SK-N-SH (cell line): ENCODE results near the gene CBX8. TPM values are rescaled to one million over a fixed set of nuclear protein-coding genes. Genes with fewer than 3 reads are reported as not detected.

Experiments
- CTCF ChIA-PET: fragments of 300-600, 350-600 bp; formaldehyde crosslinking; extraction: SDS; loops from one replicate; lab custom pipeline; 2021; lab: Yijun Ruan, JAX
- POLR2A ChIA-PET: fragments of 350-600 bp; sonication (Branson Sonifier 250); formaldehyde crosslinking; extraction: SDS; loops from one replicate; lab custom pipeline; 2020; ENCODE audit warnings: antibody characterized with exemption, inconsistent platforms; lab: Yijun Ruan, JAX
- DNase-seq: peaks from one replicate; pipeline ENCODE4 v3.0.0; 2012
- H2AFZ ChIP-seq: fragments of 200-600 bp; sonication (generic); 2 replicates; pipeline ENCODE4 v1.8.1; 2016; ENCODE audit warnings: antibody characterized with exemption, mild to moderate bottlenecking, low read depth
- H3F3A ChIP-seq: fragments of 200-600 bp; sonication (generic); replicated peaks from 2 replicates; pipeline ENCODE3; 2016; ENCODE audit warnings: antibody characterized with exemption, mild to moderate bottlenecking; ENCODE audit not compliant: insufficient read depth
- H3K27ac ChIP-seq, 2 experiments: fragments of 200-500 bp in 1 of 2; fragments of 200-600 bp in 1 of 2; sonication (Bioruptor generic) in 1 of 2; sonication (generic), shearing (Covaris generic) in 1 of 2; 2 replicates each; pipeline versions ENCODE4 v1.5.1 to v1.6.1; 2014 to 2016; ENCODE audit warnings: low read depth in 2 of 2, inconsistent platforms in 1 of 2, low read length in 1 of 2, mild to moderate bottlenecking in 1 of 2, mixed read lengths in 1 of 2
- H3K27me3 ChIP-seq: fragments of 200-600 bp; sonication (generic), shearing (Covaris generic); 2 replicates; pipeline ENCODE4 v1.6.1; 2016; ENCODE audit warnings: mixed run types; ENCODE audit not compliant: insufficient read depth
- H3K36me3 ChIP-seq, 2 experiments: fragments of 200-500 bp in 1 of 2; fragments of 200-600 bp in 1 of 2; sonication (Bioruptor generic) in 1 of 2; sonication (generic) in 1 of 2; replicated peaks in 1 of 2; 2 replicates each; pipeline versions ENCODE3 to v1.5.1; 2014 to 2016; ENCODE audit warnings: low read length in 1 of 2, mild to moderate bottlenecking in 1 of 2; ENCODE audit not compliant: insufficient read depth in 2 of 2, control insufficient read depth in 1 of 2
- H3K4me1 ChIP-seq, 2 experiments: fragments of 200-500 bp in 1 of 2; fragments of 200-600 bp in 1 of 2; sonication (Bioruptor generic) in 1 of 2; sonication (generic), shearing (Covaris generic) in 1 of 2; 2 replicates each; pipeline versions ENCODE4 v1.5.1 to v1.6.1; 2014 to 2016; ENCODE audit warnings: low read depth in 1 of 2, low read length in 1 of 2, mixed run types in 1 of 2; ENCODE audit not compliant: insufficient read depth in 2 of 2, control insufficient read depth in 1 of 2
- H3K4me2 ChIP-seq: fragments of 200-600 bp; sonication (generic), shearing (Covaris generic); 2 replicates; pipeline ENCODE4 v1.6.1; 2017; ENCODE audit warnings: mixed run types
- H3K4me3 ChIP-seq, 2 experiments: fragments of 200-500 bp in 1 of 2; fragments of 200-600 bp in 1 of 2; sonication (Bioruptor generic) in 1 of 2; sonication (generic), shearing (Covaris generic) in 1 of 2; 2 replicates each; pipeline versions ENCODE4 v1.5.1 to v1.8.1; 2014 to 2016; ENCODE audit warnings: low read depth in 2 of 2, inconsistent platforms in 1 of 2, low read length in 1 of 2, mild to moderate bottlenecking in 1 of 2, mixed read lengths in 1 of 2, moderate library complexity in 1 of 2
- H3K79me2 ChIP-seq: fragments of 200-600 bp; sonication (generic); 2 replicates; pipeline ENCODE4 v1.8.1; 2017; ENCODE audit warnings: mild to moderate bottlenecking; ENCODE audit not compliant: insufficient read depth
- H3K9ac ChIP-seq: fragments of 200-600 bp; sonication (generic); 2 replicates; pipeline ENCODE4 v1.6.1; 2017; ENCODE audit warnings: mixed run types
- H3K9me2 ChIP-seq: fragments of 200-600 bp; sonication (generic); 2 replicates; pipeline ENCODE4 v1.6.1; 2017; ENCODE audit warnings: mixed run types
- H3K9me3 ChIP-seq: fragments of 200-600 bp; sonication (generic); 2 replicates; pipeline ENCODE4 v1.6.1; 2017; ENCODE audit warnings: mixed run types, mild to moderate bottlenecking, moderate library complexity
- H4K20me1 ChIP-seq: fragments of 200-600 bp; sonication (generic); 2 replicates; pipeline ENCODE4 v1.6.1; 2017; ENCODE audit warnings: mild to moderate bottlenecking, mixed run types; ENCODE audit not compliant: insufficient read depth
- CHD2 ChIP-seq: fragments of 150-350 bp; IDR thresholded peaks from 2 replicates; pipeline ENCODE4 v1.6.1; 2018; ENCODE audit warnings: low read length; ENCODE audit not compliant: partially characterized antibody
- ELF1 ChIP-seq: IDR thresholded peaks from 2 replicates; pipeline ENCODE4 v1.4.0; 2012
- FOSL2 ChIP-seq: IDR thresholded peaks from 2 replicates; pipeline ENCODE4 v1.4.0; 2012; ENCODE audit warnings: low read depth, mild to moderate bottlenecking, moderate library complexity, borderline replicate concordance
- FOXM1 ChIP-seq: IDR thresholded peaks from 2 replicates; pipeline ENCODE4 v1.4.0; 2012; ENCODE audit warnings: low read depth, mild to moderate bottlenecking
- GABPA ChIP-seq: IDR thresholded peaks from 2 replicates; pipeline ENCODE4 v1.4.0; 2012; ENCODE audit warnings: low read depth, mild to moderate bottlenecking
- GATA2 ChIP-seq: sonication (generic); formaldehyde crosslinking; IDR thresholded peaks from 2 replicates; pipeline ENCODE4 v1.5.0; 2020; ENCODE audit warnings: mild to moderate bottlenecking, missing genetic modification reagents
- JUND ChIP-seq: IDR thresholded peaks from 2 replicates; pipeline ENCODE4 v1.4.0; 2012
- MAX ChIP-seq: IDR thresholded peaks from 2 replicates; pipeline ENCODE4 v1.4.0; 2012; ENCODE audit warnings: low read depth
- MXI1 ChIP-seq: IDR thresholded peaks from 2 replicates; pipeline ENCODE4 v1.6.1; 2012; ENCODE audit warnings: mild to moderate bottlenecking, low read depth, low read length, improper control_type of control experiment
- RAD21 ChIP-seq: IDR thresholded peaks from 2 replicates; pipeline ENCODE4 v1.6.1; 2012; ENCODE audit warnings: mild to moderate bottlenecking, low read length
- RXRA ChIP-seq: IDR thresholded peaks from 2 replicates; pipeline ENCODE4 v1.4.0; 2012; ENCODE audit warnings: low read depth, mild to moderate bottlenecking, borderline replicate concordance
- TAF1 ChIP-seq: IDR thresholded peaks from 2 replicates; pipeline ENCODE4 v1.6.1; 2012; ENCODE audit warnings: low read depth, mild to moderate bottlenecking, low read length, moderate library complexity, borderline replicate concordance
- YY1 ChIP-seq: IDR thresholded peaks from 2 replicates; pipeline ENCODE4 v1.4.0; 2012; ENCODE audit warnings: low read depth, mild to moderate bottlenecking
- WGBS: methylation state at CpG from one replicate; pipeline ENCODE4 v1.1.6; 2017; ENCODE audit warnings: low lambda C conversion rate; 5-methylcytosine and 5-hydroxymethylcytosine counted together
- polyA plus RNA-seq, 3 experiments: library from polyadenylated mRNA; depleted of rRNA; stranded (reverse); fragments of >200 nt; gene quantifications; 2 replicates each; pipeline ENCODE4 v1.2.3, GENCODE V29; 2012

The CBX8 gene
- polyA plus RNA-seq, 1 of the 3 experiments (the other 2 are of a cell fraction) = 2.9 TPM

- peaks cover 11% of the 10 kb centered on the region; the same call in 1 of the 2 replicates for H4K20me1 ChIP-seq
- H3K9ac ChIP-seq = peak overlapping the region; percentile 83
- TF ChIP-seq MXI1 = peak; percentile 65; the same call in 1 of the 2 replicates
- no peak for TF ChIP-seq RAD21
- TF ChIP-seq, all 33 proteins: peak for 1
- Histone ChIP-seq H3K9me3 (no peaks in the 10 kb centered on the region), H3K79me2 (peaks cover 18% of the 10 kb centered on the region), H3K4me1 (peaks cover 23 to 47% of the 10 kb centered on the region in 2 experiments; a peak in 3 of 4 replicates), H3K36me3 (peaks cover 0 to 24% of the 10 kb centered on the region in 2 experiments), H3K27me3 (no peaks in the 10 kb centered on the region), H3F3A (peaks cover 4% of the 10 kb centered on the region), H3K4me3 (peak overlapping the region; percentile 79 to 85), H3K27ac (peak overlapping the region; percentile 82 to 98; a peak in 3 of 4 replicates), H3K9me2 (no peaks in the 10 kb centered on the region), H2AFZ (peak overlapping the region; percentile 65; the same call in 1 of the 2 replicates), H3K4me2 (peak overlapping the region; percentile 97)
- ChIA-PET POLR2A (interaction anchor here (0.6 to 3.3 kb wide), 12 partner anchors 10 to 305 kb away, joined by 3 to 50 read pairs (median 6); partner anchors contain the start of genes CBX2, CBX4 and GAA), CTCF (interaction anchor here (0.6 to 9.7 kb wide), 13 partner anchors 7 to 438 kb away, joined by 3 to 146 read pairs (median 6); partner anchors contain the start of gene CBX4)
- under 1% methylated on average over 19 of the region's 19 CpGs for WGBS
- DNase-seq = no peak
Observed at GRCh38 chr17:79796444-79796762, 474 bp downstream of the CBX8 start.

- 68% methylated on average over 8 of the region's 8 CpGs for WGBS
- Histone ChIP-seq H3K9ac (peak overlapping the region; percentile 83), H3K36me3 (peaks cover 0 to 24% of the 10 kb centered on the region in 2 experiments), H2AFZ (no peak overlapping the region), H3K27me3 (no peaks in the 10 kb centered on the region), H3K9me2 (no peaks in the 10 kb centered on the region), H3K4me1 (peaks cover 23 to 51% of the 10 kb centered on the region in 2 experiments; a peak in 3 of 4 replicates), H4K20me1 (peaks cover 11% of the 10 kb centered on the region; the same call in 1 of the 2 replicates), H3K4me2 (peak overlapping the region; percentile 97), H3K9me3 (no peaks in the 10 kb centered on the region), H3K4me3 (peak overlapping the region; percentile 79 to 85)
- POLR2A ChIA-PET = interaction anchor here (0.8 to 3.3 kb wide), 6 partner anchors 9 to 43 kb away, joined by 4 to 50 read pairs (median 9); partner anchors contain the start of genes CBX2 and CBX4
- CTCF ChIA-PET = interaction anchor here (1.0 to 9.7 kb wide), 11 partner anchors 9 to 268 kb away, joined by 3 to 146 read pairs (median 9); partner anchors contain the start of gene CBX4
- DNase-seq = peak; percentile 44
- TF ChIP-seq ELF1 = no peak
- TF ChIP-seq MAX = no peak
- no peak for TF ChIP-seq FOSL2
- no peak for TF ChIP-seq GATA2 (CRISPR knock-in tag)
- no peak for TF ChIP-seq MXI1
- no peak for TF ChIP-seq GABPA
- TF ChIP-seq CHD2 = no peak
- no peak for TF ChIP-seq TAF1
- no peak for TF ChIP-seq JUND
- no peak for TF ChIP-seq RXRA
- no peak for TF ChIP-seq FOXM1
- TF ChIP-seq YY1 = no peak
- TF ChIP-seq, all 33 proteins: peak for 0
- H3K27ac ChIP-seq = peak overlapping the region; percentile 82 to 98; a peak in 3 of 4 replicates
- peaks cover 18% of the 10 kb centered on the region for H3K79me2 ChIP-seq
- H3F3A ChIP-seq = peaks cover 4% of the 10 kb centered on the region
Observed at GRCh38 chr17:79795795-79796443, 958 bp downstream of the CBX8 start.
